Activated CD8-positive, alpha-beta memory T cell treated with anti-CD3 and anti-CD28 coated beads, Interleukin-2, amount 10 ng/mL, durations not matched to agents 7 days and 5 days (primary cell): ENCODE data around the gene COL2A1. TPM values are rescaled to one million over a fixed set of nuclear protein-coding genes. Genes with fewer than 3 reads are reported as not detected.
A peak's percentile ranks its signal among the peaks of the same experiment; 100 is the strongest.

Experiments used
- ATAC-seq: fragments of 150-1000 bp; cut with Tn5 transposase; one replicate; pipeline ENCODE4 v1.10.0; 2021; ENCODE audit warnings: moderate library complexity
- CTCF ChIA-PET: fragments of 350-600 bp; sonication (Branson Sonifier 250); formaldehyde crosslinking; loops from one replicate; lab custom pipeline; 2021; ENCODE audit warnings: antibody characterized with exemption; lab: Charles Lee
- DNase-seq: peaks from one replicate; pipeline ENCODE4 v3.0.0-alpha.2; 2020
- H3K27ac Mint-ChIP-seq: one replicate; pipeline ENCODE4 v1.8.0; 2021; ENCODE audit warnings: mild to moderate bottlenecking, mixed read lengths
- H3K27me3 Mint-ChIP-seq: one replicate; pipeline ENCODE4 v1.8.0; 2021; ENCODE audit warnings: mixed read lengths
- H3K36me3 Mint-ChIP-seq: one replicate; pipeline ENCODE4 v1.8.0; 2021; ENCODE audit warnings: mild to moderate bottlenecking, mixed read lengths
- H3K4me1 Mint-ChIP-seq: one replicate; pipeline ENCODE4 v1.8.0; 2021; ENCODE audit warnings: mixed read lengths
- H3K4me3 Mint-ChIP-seq: one replicate; pipeline ENCODE4 v1.8.0; 2021; ENCODE audit warnings: mild to moderate bottlenecking, moderate library complexity, mixed read lengths
- H3K9me3 Mint-ChIP-seq: one replicate; pipeline ENCODE4 v1.8.0; 2022; ENCODE audit warnings: low read depth, mixed read lengths
- total RNA-seq, 2 experiments: library from RNA; stranded (reverse); gene quantifications; one replicate each; pipeline ENCODE4 v1.2.3, GENCODE V29; 2021

Gene COL2A1
- total RNA-seq, 2 experiments from 2014 or later, result 0.33 TPM; not detected in 1

DNA sequence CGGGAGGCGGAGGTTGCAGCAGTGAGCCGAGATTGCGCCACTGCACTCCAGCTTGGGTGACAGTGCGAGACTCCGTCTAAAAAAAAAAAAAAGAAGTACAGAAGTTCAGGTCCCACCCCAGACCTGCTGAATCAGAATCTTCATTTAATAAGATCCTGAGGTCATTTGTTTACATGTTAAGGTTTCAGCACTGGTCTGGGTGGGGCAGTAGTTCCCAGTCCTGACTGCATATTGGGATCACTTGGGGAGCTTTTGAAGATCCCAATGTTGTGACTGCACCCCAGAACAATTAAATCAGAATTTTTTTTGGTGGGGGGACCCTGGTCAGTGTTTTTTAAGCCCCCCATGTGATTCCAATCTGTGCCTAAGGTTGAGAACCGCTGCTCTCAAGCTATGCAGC is 11.7 kb upstream of the COL2A1 start:
- H3K27ac Mint-ChIP-seq, result no peak overlapping the region
- no peaks in the 10 kb centered on the region for H3K4me1 Mint-ChIP-seq
- H3K9me3 Mint-ChIP-seq, result no peaks in the 10 kb centered on the region
- DNase-seq, result no peak
- no peak overlapping the region for H3K4me3 Mint-ChIP-seq
- ATAC-seq, result no peak
- peaks cover 58% of the 10 kb centered on the region for H3K27me3 Mint-ChIP-seq
- CTCF ChIA-PET, result interaction anchor here (1.0 to 1.3 kb wide), 2 partner anchors 8 to 11 kb away, joined by 3 read pairs; partner anchors contain the start of gene COL2A1
- H3K36me3 Mint-ChIP-seq, result no peaks in the 10 kb centered on the region

GRCh38 chr12:48015129-48015528 is 10.9 kb upstream of the COL2A1 start:
- no peak for ATAC-seq
- Mint-ChIP-seq H3K27ac (no peak overlapping the region), H3K4me3 (no peak overlapping the region), H3K4me1 (no peaks in the 10 kb centered on the region), H3K27me3 (peaks cover 63% of the 10 kb centered on the region), H3K36me3 (no peaks in the 10 kb centered on the region), H3K9me3 (no peaks in the 10 kb centered on the region)
- CTCF ChIA-PET, result interaction anchor here (1.0 kb wide), 1 partner anchor 9 kb away, joined by 3 read pairs; no protein-coding TSS in a partner anchor
- DNase-seq, result no peak

DNA sequence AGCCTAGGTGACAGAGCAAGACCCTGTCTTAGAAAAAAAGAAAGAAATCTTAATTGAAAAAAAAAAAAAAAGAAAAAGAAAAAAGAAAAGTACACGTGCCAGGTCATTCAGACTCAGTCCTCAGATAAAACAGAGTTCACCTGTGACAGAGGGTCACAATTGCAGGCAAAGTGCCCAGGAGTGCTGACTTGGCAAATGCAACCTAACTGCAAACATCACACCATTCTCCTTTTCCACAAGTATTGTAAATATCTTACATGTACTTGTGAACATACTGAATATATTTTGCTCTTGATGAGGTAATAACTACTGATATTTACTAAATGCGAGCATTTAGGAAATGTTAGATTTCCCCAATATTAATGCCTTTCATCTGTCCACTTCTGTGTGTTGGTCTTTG is 9.0 kb upstream of the COL2A1 start:
- CTCF ChIA-PET, result no interaction called here
- Mint-ChIP-seq H3K4me3 (no peak overlapping the region), H3K4me1 (no peaks in the 10 kb centered on the region), H3K27ac (no peak overlapping the region), H3K36me3 (no peaks in the 10 kb centered on the region), H3K9me3 (no peaks in the 10 kb centered on the region), H3K27me3 (peaks cover 71% of the 10 kb centered on the region)
- DNase-seq (no peak), ATAC-seq (no peak)

- no peak overlapping the region for H3K4me3 Mint-ChIP-seq
- no peaks in the 10 kb centered on the region for H3K36me3 Mint-ChIP-seq
- DNase-seq, result no peak
- ATAC-seq, result no peak
- no peaks in the 10 kb centered on the region for H3K9me3 Mint-ChIP-seq
- no peaks in the 10 kb centered on the region for H3K4me1 Mint-ChIP-seq
- H3K27ac Mint-ChIP-seq, result no peak overlapping the region
- H3K27me3 Mint-ChIP-seq, result peaks cover 74% of the 10 kb centered on the region
- CTCF ChIA-PET, result no interaction called here
Measured at GRCh38 chr12:48012070-48012469, 7.8 kb upstream of the COL2A1 start.

- ATAC-seq (no peak), DNase-seq (no peak)
- Mint-ChIP-seq H3K27ac (no peak overlapping the region), H3K36me3 (no peaks in the 10 kb centered on the region), H3K27me3 (peaks cover 79% of the 10 kb centered on the region), H3K9me3 (no peaks in the 10 kb centered on the region), H3K4me1 (no peaks in the 10 kb centered on the region), H3K4me3 (no peak overlapping the region)
- CTCF ChIA-PET, result no interaction called here
Measured at GRCh38 chr12:48010366-48010970, 6.2 kb upstream of the COL2A1 start.

DNA sequence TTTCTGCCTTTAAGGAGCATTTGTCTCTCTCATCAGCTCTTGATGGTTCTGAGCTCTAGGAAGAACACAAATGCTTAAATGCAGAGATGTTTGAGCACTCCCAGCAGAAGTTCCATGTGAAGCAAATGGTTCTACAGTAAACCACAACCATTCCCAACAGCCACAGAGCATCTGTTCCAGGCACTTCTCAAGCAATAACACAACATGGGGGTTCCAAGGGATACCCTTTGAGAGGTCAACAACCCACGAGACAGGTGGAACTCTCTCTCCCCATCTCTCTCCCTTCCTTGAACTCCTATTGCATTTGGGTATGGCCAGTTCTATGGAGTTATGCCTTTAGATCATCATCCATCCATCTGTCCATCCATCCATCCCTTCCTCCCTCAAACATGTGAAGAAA is 5.2 kb upstream of the COL2A1 start:
- peaks cover 78% of the 10 kb centered on the region for H3K27me3 Mint-ChIP-seq
- H3K4me3 Mint-ChIP-seq, result no peak overlapping the region
- DNase-seq (no peak), ATAC-seq (no peak)
- no peaks in the 10 kb centered on the region for H3K9me3 Mint-ChIP-seq
- no peaks in the 10 kb centered on the region for H3K36me3 Mint-ChIP-seq
- H3K27ac Mint-ChIP-seq, result no peak overlapping the region
- no peaks in the 10 kb centered on the region for H3K4me1 Mint-ChIP-seq
- CTCF ChIA-PET, result no interaction called here

DNA sequence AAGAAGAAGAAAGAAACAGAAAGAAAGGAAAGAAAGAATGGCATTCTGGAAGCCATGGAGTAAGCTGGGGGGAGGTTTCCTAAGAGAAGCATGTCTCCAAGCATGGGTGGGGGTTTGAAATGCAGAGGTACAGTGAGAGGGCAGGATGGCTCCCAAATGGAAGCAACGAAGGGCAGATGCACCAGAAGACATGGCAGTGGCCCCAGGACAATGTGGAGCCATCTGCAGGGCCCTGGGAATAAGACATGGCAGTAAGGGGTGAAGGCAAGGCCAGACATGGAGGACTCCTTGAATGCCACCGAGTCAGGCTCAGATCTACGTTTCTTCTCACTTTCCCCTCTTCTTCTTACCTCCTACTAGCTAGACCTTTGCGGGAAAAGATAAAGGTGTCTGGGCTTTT is 4.7 kb upstream of the COL2A1 start:
- Mint-ChIP-seq H3K4me3 (no peak overlapping the region), H3K9me3 (no peaks in the 10 kb centered on the region), H3K27me3 (peaks cover 80% of the 10 kb centered on the region), H3K4me1 (no peaks in the 10 kb centered on the region), H3K27ac (no peak overlapping the region), H3K36me3 (no peaks in the 10 kb centered on the region)
- no peak for DNase-seq
- ATAC-seq, result no peak
- CTCF ChIA-PET, result no interaction called here

DNA sequence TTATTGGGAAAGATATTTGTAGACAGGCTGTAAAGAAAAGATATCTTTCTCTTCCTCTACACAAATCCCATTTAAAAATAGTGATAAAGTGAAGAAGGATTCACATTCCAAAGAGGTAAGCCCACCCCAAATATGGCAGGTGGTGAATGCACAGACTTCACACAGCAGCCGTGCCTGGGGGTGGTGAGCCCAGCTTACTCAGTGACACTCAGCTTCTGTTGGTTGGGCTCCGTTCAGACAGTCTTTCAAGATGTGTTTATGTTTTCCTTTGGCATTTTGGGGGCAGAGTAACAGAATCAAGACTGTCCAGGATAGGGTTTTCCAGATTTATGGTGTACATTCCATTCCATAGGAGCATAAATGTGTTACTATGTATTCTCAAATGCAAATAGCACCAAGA is 4.1 kb upstream of the COL2A1 start:
- CTCF ChIA-PET, result no interaction called here
- ATAC-seq (no peak), DNase-seq (no peak)
- no peak overlapping the region for H3K27ac Mint-ChIP-seq
- no peak overlapping the region for H3K4me3 Mint-ChIP-seq
- peaks cover 82% of the 10 kb centered on the region for H3K27me3 Mint-ChIP-seq
- H3K36me3 Mint-ChIP-seq, result no peaks in the 10 kb centered on the region
- H3K9me3 Mint-ChIP-seq, result no peaks in the 10 kb centered on the region
- peaks cover 4% of the 10 kb centered on the region for H3K4me1 Mint-ChIP-seq

- peaks cover 15% of the 10 kb centered on the region for H3K4me1 Mint-ChIP-seq
- ATAC-seq, result no peak
- CTCF ChIA-PET, result no interaction called here
Measured at GRCh38 chr12:48007206-48007605, 2.9 kb upstream of the COL2A1 start.

GRCh38 chr12:48005750-48006021 is 1.4 kb upstream of the COL2A1 start:
- H3K4me3 Mint-ChIP-seq, result no peak overlapping the region
- ATAC-seq (no peak), DNase-seq (no peak)
- H3K4me1 Mint-ChIP-seq, result peaks cover 30% of the 10 kb centered on the region
- no peaks in the 10 kb centered on the region for H3K36me3 Mint-ChIP-seq
- peaks cover 94% of the 10 kb centered on the region for H3K27me3 Mint-ChIP-seq
- H3K27ac Mint-ChIP-seq, result no peak overlapping the region
- CTCF ChIA-PET, result interaction anchor here (1.1 to 1.3 kb wide), 2 partner anchors 43 to 177 kb away, joined by 3 to 6 read pairs; partner anchors contain the start of gene CCDC184
- no peaks in the 10 kb centered on the region for H3K9me3 Mint-ChIP-seq

More at GRCh38 chr12:48007206-48007605, 2.9 kb upstream of the COL2A1 start:
- DNase-seq, result no peak
- Mint-ChIP-seq H3K9me3 (no peaks in the 10 kb centered on the region), H3K4me3 (no peak overlapping the region), H3K36me3 (no peaks in the 10 kb centered on the region), H3K27me3 (peaks cover 86% of the 10 kb centered on the region), H3K27ac (no peak overlapping the region)

- Mint-ChIP-seq H3K9me3 (no peaks in the 10 kb centered on the region), H3K27me3 (peaks cover 96% of the 10 kb centered on the region), H3K4me1 (peaks cover 30% of the 10 kb centered on the region), H3K27ac (no peak overlapping the region), H3K4me3 (no peak overlapping the region), H3K36me3 (no peaks in the 10 kb centered on the region)
- ATAC-seq (no peak), DNase-seq (no peak)
- CTCF ChIA-PET, result interaction anchor here (1.0 to 1.1 kb wide), 2 partner anchors 11 to 178 kb away, joined by 3 to 6 read pairs; partner anchors contain the start of gene CCDC184
Measured at GRCh38 chr12:48005001-48005749, 899 bp upstream of the COL2A1 start.

- Mint-ChIP-seq H3K27ac (peak overlapping the region; percentile 13), H3K36me3 (no peaks in the 10 kb centered on the region), H3K27me3 (peaks cover 97% of the 10 kb centered on the region), H3K9me3 (no peaks in the 10 kb centered on the region), H3K4me3 (no peak overlapping the region), H3K4me1 (peaks cover 30% of the 10 kb centered on the region)
- ATAC-seq (no peak), DNase-seq (no peak)
- CTCF ChIA-PET, result no interaction called here
Measured at GRCh38 chr12:48003226-48004052, 837 bp downstream of the COL2A1 start.

GRCh38 chr12:48002773-48003218 is 1.5 kb downstream of the COL2A1 start:
- peak overlapping the region; percentile 13 for H3K27ac Mint-ChIP-seq
- DNase-seq, result no peak
- no peaks in the 10 kb centered on the region for H3K36me3 Mint-ChIP-seq
- H3K27me3 Mint-ChIP-seq, result peaks cover 97% of the 10 kb centered on the region
- H3K4me1 Mint-ChIP-seq, result peaks cover 30% of the 10 kb centered on the region
- no peak for ATAC-seq
- no peaks in the 10 kb centered on the region for H3K9me3 Mint-ChIP-seq
- no peak overlapping the region for H3K4me3 Mint-ChIP-seq
- CTCF ChIA-PET, result interaction anchor here (1.4 to 2.7 kb wide), 2 partner anchors 11 to 40 kb away, joined by 5 to 9 read pairs; partner anchors contain the start of gene TMEM106C
